ENCODE results near the gene MMP19.
"Not testable (repeated sequence)": the region's sequence is repeated elsewhere in the genome, so short reads cannot be mapped to it uniquely, and the experiment has no call there.

The MMP19 gene

DNA sequence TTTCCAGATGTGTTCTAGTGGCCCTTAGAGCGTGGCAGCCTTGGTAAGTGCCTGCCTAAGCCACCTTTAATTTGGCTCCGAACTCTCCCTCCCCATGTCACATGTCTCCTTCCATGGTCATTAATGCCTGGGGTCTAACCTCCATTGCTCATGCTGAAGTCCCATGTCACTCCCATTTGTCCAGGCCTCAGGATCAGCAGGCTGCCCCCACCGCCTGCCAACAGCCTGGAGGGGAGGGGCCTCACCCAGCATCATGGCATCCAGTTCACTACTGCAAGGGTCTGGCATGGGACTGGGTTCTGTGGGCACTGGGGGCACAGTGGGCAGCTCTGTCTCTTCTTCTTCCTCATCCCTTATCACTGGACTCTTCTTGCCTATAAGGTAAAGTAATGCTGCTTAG lies 4.4 kb downstream of the MMP19 start:
- Histone ChIP-seq H3K4me1 (ENCODE audit: control insufficient read depth, insufficient read depth, low read depth, low read length) (peaks cover 9% of the 10 kb centered on the region), H3K18ac (ENCODE audit: low read depth in 1 of 2, low read length in 2 of 2) (no peak overlapping the region), H2AFZ (ENCODE audit: low read depth, low read length) (no peak overlapping the region), H2BK120ac (ENCODE audit: low read depth, low read length) (no peak overlapping the region), H2BK5ac (ENCODE audit: low read depth, low read length, poor library complexity, severe bottlenecking) (no peak overlapping the region), H3K4ac (ENCODE audit: low read depth in 1 of 2, low read length in 2 of 2) (no peak overlapping the region), H3K14ac (ENCODE audit: low read length in 2 of 2) (no peak overlapping the region), H2BK15ac (ENCODE audit: low read depth, poor library complexity, severe bottlenecking) (no peak overlapping the region), H2AK5ac (ENCODE audit: low read length, severe bottlenecking) (no peak overlapping the region), H3K4me2 (ENCODE audit: low read length, poor library complexity, severe bottlenecking) (no peak overlapping the region), H3K27me3 (ENCODE audit: control insufficient read depth in 1 of 2, insufficient read depth in 1 of 2, low read length in 2 of 2) (no peaks in the 10 kb centered on the region), H3K23ac (ENCODE audit: low read length in 2 of 2) (no peak overlapping the region), H4K91ac (ENCODE audit: low read length) (no peak overlapping the region), H3K9ac (ENCODE audit: low read length) (no peak overlapping the region), H3K36me3 (ENCODE audit: control insufficient read depth in 1 of 2, insufficient read depth in 2 of 2, low read depth in 1 of 2, low read length in 2 of 2) (peaks cover 40 to 56% of the 10 kb centered on the region in 2 experiments), H2BK12ac (ENCODE audit: low read length in 2 of 2) (peak overlapping the region in 1 of 2 experiments; percentile 23), H3K79me1 (replicated peaks; ENCODE audit: low read length, poor library complexity, severe bottlenecking) (peaks cover 15% of the 10 kb centered on the region), H3K27ac (ENCODE audit: low read length, poor library complexity, severe bottlenecking) (no peak overlapping the region), H3K9me3 (ENCODE audit: control insufficient read depth, low read length) (no peaks in the 10 kb centered on the region), H4K8ac (ENCODE audit: low read length) (no peak overlapping the region), H3K4me3 (ENCODE audit: insufficient read depth in 1 of 2, low read depth in 1 of 2, low read length in 2 of 2) (no peak overlapping the region)
- no peak for DNase-seq
- 100% methylated on average over 3 of the region's 3 CpGs for WGBS

DNA sequence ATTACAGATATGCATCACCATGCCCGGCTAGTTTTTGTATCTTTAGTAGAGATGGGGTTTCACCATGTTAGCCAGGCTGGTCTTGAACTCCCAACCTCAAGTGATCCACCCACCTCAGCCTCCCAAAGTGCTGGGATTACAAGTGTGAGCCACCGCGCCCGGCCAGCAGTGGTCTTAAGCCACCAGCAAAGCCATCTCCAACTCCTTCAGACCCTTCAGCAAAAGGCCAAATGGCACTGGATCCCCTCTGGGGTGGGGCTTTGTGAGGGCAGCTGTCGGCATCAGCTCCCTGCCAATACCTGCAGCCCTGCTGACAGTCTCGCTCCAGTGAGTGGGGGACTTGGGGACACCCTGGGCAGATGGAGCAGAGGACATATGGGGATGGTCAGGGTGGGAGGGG lies 8.3 kb downstream of the MMP19 start:
- H2BK120ac ChIP-seq (ENCODE audit: low read depth, low read length); H3K4me2 ChIP-seq (ENCODE audit: low read length, poor library complexity, severe bottlenecking); H3K23ac ChIP-seq (ENCODE audit: low read length in 2 of 2); H3K4ac ChIP-seq (ENCODE audit: low read depth in 1 of 2, low read length in 2 of 2); H3K27me3 ChIP-seq (ENCODE audit: control insufficient read depth in 1 of 2, insufficient read depth in 1 of 2, low read length in 2 of 2); H2BK12ac ChIP-seq (ENCODE audit: low read length in 2 of 2); H3K14ac ChIP-seq (ENCODE audit: low read length in 2 of 2); DNase-seq; H2BK15ac ChIP-seq (ENCODE audit: low read depth, poor library complexity, severe bottlenecking); H3K9ac ChIP-seq (ENCODE audit: low read length); H4K91ac ChIP-seq (ENCODE audit: low read length); H2BK5ac ChIP-seq (ENCODE audit: low read depth, low read length, poor library complexity, severe bottlenecking); H4K8ac ChIP-seq (ENCODE audit: low read length); H3K4me3 ChIP-seq (ENCODE audit: insufficient read depth in 1 of 2, low read depth in 1 of 2, low read length in 2 of 2); H2AFZ ChIP-seq (ENCODE audit: low read depth, low read length); H3K18ac ChIP-seq (ENCODE audit: low read depth in 1 of 2, low read length in 2 of 2); H2AK5ac ChIP-seq (ENCODE audit: low read length, severe bottlenecking); H3K27ac ChIP-seq (ENCODE audit: low read length, poor library complexity, severe bottlenecking); H3K9me3 ChIP-seq (ENCODE audit: control insufficient read depth, low read length): not testable (repeated sequence)
- Histone ChIP-seq H3K4me1 (ENCODE audit: control insufficient read depth, insufficient read depth, low read depth, low read length) (peaks cover 15% of the 10 kb centered on the region), H3K36me3 (ENCODE audit: control insufficient read depth in 1 of 2, insufficient read depth in 2 of 2, low read depth in 1 of 2, low read length in 2 of 2) (peaks cover 29 to 48% of the 10 kb centered on the region in 2 experiments), H3K79me1 (replicated peaks; ENCODE audit: low read length, poor library complexity, severe bottlenecking) (peaks cover 11% of the 10 kb centered on the region)
- WGBS = 75% methylated on average over 4 of the region's 6 CpGs

DNA sequence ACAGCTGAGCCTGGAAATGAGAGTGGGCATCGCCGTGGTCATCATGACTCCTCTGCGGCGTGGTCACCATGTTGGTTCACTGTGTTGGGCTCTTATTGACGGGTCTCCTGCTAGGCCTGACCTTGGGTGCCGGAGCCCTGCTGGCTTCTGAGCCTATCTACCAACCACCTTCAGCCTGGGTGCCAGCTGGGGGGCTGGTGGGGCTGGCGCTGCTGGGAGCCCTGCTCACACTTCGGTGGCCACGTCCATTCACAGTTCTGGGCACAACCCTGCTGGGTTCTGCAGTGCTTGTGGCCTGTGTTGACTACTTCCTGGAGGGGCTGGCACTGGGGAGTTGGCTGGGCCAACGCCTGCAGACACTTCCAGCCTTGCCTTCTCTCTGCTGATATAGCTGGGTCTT lies 9.7 kb downstream of the MMP19 start:
- peaks cover 17% of the 10 kb centered on the region for H3K4me1 ChIP-seq (ENCODE audit: control insufficient read depth, insufficient read depth, low read depth, low read length)
- no peak overlapping the region for H2BK120ac ChIP-seq (ENCODE audit: low read depth, low read length)
- H3K4ac ChIP-seq (ENCODE audit: low read depth in 1 of 2, low read length in 2 of 2) = no peak overlapping the region
- 94% methylated on average over 10 of the region's 10 CpGs for WGBS
- no peak overlapping the region for H2BK12ac ChIP-seq (ENCODE audit: low read length in 2 of 2)
- H4K8ac ChIP-seq (ENCODE audit: low read length) = no peak overlapping the region
- peak overlapping the region in 1 of 2 experiments; percentile 9 for H3K23ac ChIP-seq (ENCODE audit: low read length in 2 of 2)
- H2AK5ac ChIP-seq (ENCODE audit: low read length, severe bottlenecking) = no peak overlapping the region
- no peak overlapping the region for H2BK15ac ChIP-seq (ENCODE audit: low read depth, poor library complexity, severe bottlenecking)
- H3K9me3 ChIP-seq (ENCODE audit: control insufficient read depth, low read length) = no peaks in the 10 kb centered on the region
- H3K18ac ChIP-seq (ENCODE audit: low read depth in 1 of 2, low read length in 2 of 2) = no peak overlapping the region
- no peak overlapping the region for H3K27ac ChIP-seq (ENCODE audit: low read length, poor library complexity, severe bottlenecking)
- no peak for DNase-seq
- no peak overlapping the region for H3K14ac ChIP-seq (ENCODE audit: low read length in 2 of 2)
- H3K4me3 ChIP-seq (ENCODE audit: insufficient read depth in 1 of 2, low read depth in 1 of 2, low read length in 2 of 2) = no peak overlapping the region
- H2AFZ ChIP-seq (ENCODE audit: low read depth, low read length) = no peak overlapping the region
- H2BK5ac ChIP-seq (ENCODE audit: low read depth, low read length, poor library complexity, severe bottlenecking) = no peak overlapping the region
- no peak overlapping the region for H4K91ac ChIP-seq (ENCODE audit: low read length)
- H3K79me1 ChIP-seq (replicated peaks; ENCODE audit: low read length, poor library complexity, severe bottlenecking) = peaks cover 11% of the 10 kb centered on the region
- H3K4me2 ChIP-seq (ENCODE audit: low read length, poor library complexity, severe bottlenecking) = no peak overlapping the region
- H3K27me3 ChIP-seq (ENCODE audit: control insufficient read depth in 1 of 2, insufficient read depth in 1 of 2, low read length in 2 of 2) = no peaks in the 10 kb centered on the region
- H3K9ac ChIP-seq (ENCODE audit: low read length) = no peak overlapping the region
- peaks cover 24 to 40% of the 10 kb centered on the region in 2 experiments for H3K36me3 ChIP-seq (ENCODE audit: control insufficient read depth in 1 of 2, insufficient read depth in 2 of 2, low read depth in 1 of 2, low read length in 2 of 2)

DNA sequence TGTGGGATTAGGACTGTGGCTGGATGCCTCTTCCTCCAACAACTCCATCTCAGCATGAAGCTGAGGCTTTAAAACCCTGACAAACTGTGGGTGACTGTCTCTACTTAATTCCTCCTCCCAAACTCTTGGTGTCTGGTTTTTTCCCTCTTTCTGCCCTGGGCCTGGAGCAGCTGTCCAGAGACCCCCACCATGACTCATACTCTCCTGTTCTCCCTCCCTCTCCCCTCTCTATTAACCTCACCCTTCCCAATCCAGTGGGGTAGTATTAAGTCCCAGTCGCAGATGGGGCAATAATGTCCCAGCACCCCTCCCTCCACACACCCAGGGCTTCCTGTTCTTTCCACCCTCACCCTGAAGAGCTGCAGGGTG lies 11.3 kb downstream of the MMP19 start:
- WGBS = no CpG with 5 or more reads among the region's 1 CpG
- H3K4me2 ChIP-seq (ENCODE audit: low read length, poor library complexity, severe bottlenecking) = peak overlapping the region; percentile 88
- no peak overlapping the region for H4K8ac ChIP-seq (ENCODE audit: low read length)
- H3K4me1 ChIP-seq (ENCODE audit: control insufficient read depth, insufficient read depth, low read depth, low read length) = peaks cover 28% of the 10 kb centered on the region
- no peak overlapping the region for H2BK5ac ChIP-seq (ENCODE audit: low read depth, low read length, poor library complexity, severe bottlenecking)
- H2AK5ac ChIP-seq (ENCODE audit: low read length, severe bottlenecking) = no peak overlapping the region
- no peak overlapping the region for H2BK15ac ChIP-seq (ENCODE audit: low read depth, poor library complexity, severe bottlenecking)
- H3K4me3 ChIP-seq (ENCODE audit: insufficient read depth in 1 of 2, low read depth in 1 of 2, low read length in 2 of 2) = peak overlapping the region; percentile 77 to 94
- H3K27ac ChIP-seq (ENCODE audit: low read length, poor library complexity, severe bottlenecking) = no peak overlapping the region
- H3K9me3 ChIP-seq (ENCODE audit: control insufficient read depth, low read length) = no peaks in the 10 kb centered on the region
- no peaks in the 10 kb centered on the region for H3K27me3 ChIP-seq (ENCODE audit: control insufficient read depth in 1 of 2, insufficient read depth in 1 of 2, low read length in 2 of 2)
- H2BK120ac ChIP-seq (ENCODE audit: low read depth, low read length) = no peak overlapping the region
- H3K4ac ChIP-seq (ENCODE audit: low read depth in 1 of 2, low read length in 2 of 2) = no peak overlapping the region
- H3K36me3 ChIP-seq (ENCODE audit: control insufficient read depth in 1 of 2, insufficient read depth in 2 of 2, low read depth in 1 of 2, low read length in 2 of 2) = peaks cover 28 to 34% of the 10 kb centered on the region in 2 experiments
- no peak overlapping the region for H3K23ac ChIP-seq (ENCODE audit: low read length in 2 of 2)
- H3K9ac ChIP-seq (ENCODE audit: low read length) = peak overlapping the region; percentile 91
- peak; percentile 55 for DNase-seq
- H3K14ac ChIP-seq (ENCODE audit: low read length in 2 of 2) = peak overlapping the region in 1 of 2 experiments; percentile 27
- no peak overlapping the region for H2AFZ ChIP-seq (ENCODE audit: low read depth, low read length)
- peaks cover 14% of the 10 kb centered on the region for H3K79me1 ChIP-seq (replicated peaks; ENCODE audit: low read length, poor library complexity, severe bottlenecking)
- no peak overlapping the region for H4K91ac ChIP-seq (ENCODE audit: low read length)
- no peak overlapping the region for H3K18ac ChIP-seq (ENCODE audit: low read depth in 1 of 2, low read length in 2 of 2)
- no peak overlapping the region for H2BK12ac ChIP-seq (ENCODE audit: low read length in 2 of 2)
